Stomach (tissue), 4 donors: ENCODE measurements around the gene NPC1L1.

Experiments used
- POLR2A ChIP-seq, 4 donors: fragments of 450-650 bp; IDR thresholded peaks; one replicate each; pipeline ENCODE4 v1.6.1; 2016; ENCODE audit warnings: antibody characterized with exemption in 4 of 4, control low read depth in 2 of 4, mild to moderate bottlenecking in 1 of 4, moderate library complexity in 1 of 4
- POLR2AphosphoS5 ChIP-seq, 3 donors: sonication (generic); formaldehyde crosslinking; IDR thresholded peaks; one replicate each; pipeline ENCODE4 v1.6.1; 2016; ENCODE audit warnings: antibody characterized with exemption in 3 of 3
- TF ChIP-seq, protein P1 (sequence below), 7 experiments: fragments of 450-650 bp in 4 of 7; fragments of 200-600 bp in 3 of 7; sonication (generic) in 3 of 7; IDR thresholded peaks; one replicate each; pipeline ENCODE4 v1.5.1; 2016 to 2019; ENCODE audit warnings: antibody characterized with exemption in 7 of 7, control low read depth in 2 of 7, mild to moderate bottlenecking in 1 of 7

DNA sequence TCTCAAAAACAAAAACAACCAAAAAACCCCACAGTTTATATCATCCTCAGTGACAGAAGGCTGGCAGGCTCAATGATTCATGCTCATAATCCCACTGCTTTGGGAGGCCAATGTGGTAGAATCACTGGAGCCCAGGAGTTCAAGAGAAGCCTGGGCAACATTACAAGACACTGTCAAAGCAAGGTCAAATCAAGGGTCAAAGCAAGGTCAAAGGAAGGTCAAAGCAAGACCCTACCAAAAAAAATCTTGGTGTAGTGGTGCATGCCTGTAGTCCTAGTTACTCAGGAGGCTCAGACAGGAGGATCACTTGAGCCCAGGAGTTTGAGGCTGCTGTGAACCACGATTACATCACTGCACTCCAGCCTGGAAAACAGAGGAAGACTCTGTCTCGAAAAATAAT, 14.2 kb upstream of the NPC1L1 start:
- TF ChIP-seq, protein P1, sequence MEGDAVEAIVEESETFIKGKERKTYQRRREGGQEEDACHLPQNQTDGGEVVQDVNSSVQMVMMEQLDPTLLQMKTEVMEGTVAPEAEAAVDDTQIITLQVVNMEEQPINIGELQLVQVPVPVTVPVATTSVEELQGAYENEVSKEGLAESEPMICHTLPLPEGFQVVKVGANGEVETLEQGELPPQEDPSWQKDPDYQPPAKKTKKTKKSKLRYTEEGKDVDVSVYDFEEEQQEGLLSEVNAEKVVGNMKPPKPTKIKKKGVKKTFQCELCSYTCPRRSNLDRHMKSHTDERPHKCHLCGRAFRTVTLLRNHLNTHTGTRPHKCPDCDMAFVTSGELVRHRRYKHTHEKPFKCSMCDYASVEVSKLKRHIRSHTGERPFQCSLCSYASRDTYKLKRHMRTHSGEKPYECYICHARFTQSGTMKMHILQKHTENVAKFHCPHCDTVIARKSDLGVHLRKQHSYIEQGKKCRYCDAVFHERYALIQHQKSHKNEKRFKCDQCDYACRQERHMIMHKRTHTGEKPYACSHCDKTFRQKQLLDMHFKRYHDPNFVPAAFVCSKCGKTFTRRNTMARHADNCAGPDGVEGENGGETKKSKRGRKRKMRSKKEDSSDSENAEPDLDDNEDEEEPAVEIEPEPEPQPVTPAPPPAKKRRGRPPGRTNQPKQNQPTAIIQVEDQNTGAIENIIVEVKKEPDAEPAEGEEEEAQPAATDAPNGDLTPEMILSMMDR (IDR thresholded peaks at IDR 0.05): no peak
- TF ChIP-seq POLR2A (IDR thresholded peaks at IDR 0.05) (no peak), POLR2AphosphoS5 (IDR thresholded peaks at IDR 0.05) (no peak)
